Measurements from ENCODE around the gene MANBA. TPM values are rescaled to one million over a fixed set of nuclear protein-coding genes. Genes with fewer than 3 reads are reported as not detected.
"Not testable (repeated sequence)": the region's sequence is repeated elsewhere in the genome, so short reads cannot be mapped to it uniquely, and the experiment has no call there.

The MANBA gene
- total RNA-seq, 1 donor from 2014 or later, result 38.3 TPM

DNA sequence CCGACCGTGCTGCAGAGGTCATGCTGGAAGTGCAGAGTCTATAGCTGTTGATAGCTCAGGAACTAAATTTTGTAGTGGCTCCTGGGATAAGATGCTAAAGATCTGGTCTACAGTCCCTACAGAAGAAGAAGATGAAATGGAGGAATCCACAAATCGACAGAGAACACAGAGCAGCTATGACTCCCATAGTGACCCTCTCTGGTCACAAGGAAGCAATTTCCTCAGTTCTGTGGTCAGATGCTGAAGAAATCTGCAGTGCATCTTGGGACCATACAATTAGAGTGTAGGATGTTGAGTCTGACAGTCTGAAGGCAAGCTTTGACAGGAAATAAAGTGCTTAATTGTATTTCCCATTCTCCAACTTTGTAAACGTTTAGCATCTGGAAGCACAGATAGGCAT lies 8.8 kb downstream of the MANBA start:
- H3K4me3 Mint-ChIP-seq (ENCODE audit: unreplicated experiment), result no peak overlapping the region
- no peak for FAIRE-seq
- no peaks in the 10 kb centered on the region for H3K9me3 ChIP-seq (ENCODE audit: insufficient read depth, low read depth, low read length)
- H3K4me2 ChIP-seq (ENCODE audit: low read length), result no peak overlapping the region
- TF ChIP-seq EZH2 (IDR thresholded peaks at IDR 0.05; ENCODE audit: insufficient read depth, low read length), result no peak
- TF ChIP-seq, protein P1, sequence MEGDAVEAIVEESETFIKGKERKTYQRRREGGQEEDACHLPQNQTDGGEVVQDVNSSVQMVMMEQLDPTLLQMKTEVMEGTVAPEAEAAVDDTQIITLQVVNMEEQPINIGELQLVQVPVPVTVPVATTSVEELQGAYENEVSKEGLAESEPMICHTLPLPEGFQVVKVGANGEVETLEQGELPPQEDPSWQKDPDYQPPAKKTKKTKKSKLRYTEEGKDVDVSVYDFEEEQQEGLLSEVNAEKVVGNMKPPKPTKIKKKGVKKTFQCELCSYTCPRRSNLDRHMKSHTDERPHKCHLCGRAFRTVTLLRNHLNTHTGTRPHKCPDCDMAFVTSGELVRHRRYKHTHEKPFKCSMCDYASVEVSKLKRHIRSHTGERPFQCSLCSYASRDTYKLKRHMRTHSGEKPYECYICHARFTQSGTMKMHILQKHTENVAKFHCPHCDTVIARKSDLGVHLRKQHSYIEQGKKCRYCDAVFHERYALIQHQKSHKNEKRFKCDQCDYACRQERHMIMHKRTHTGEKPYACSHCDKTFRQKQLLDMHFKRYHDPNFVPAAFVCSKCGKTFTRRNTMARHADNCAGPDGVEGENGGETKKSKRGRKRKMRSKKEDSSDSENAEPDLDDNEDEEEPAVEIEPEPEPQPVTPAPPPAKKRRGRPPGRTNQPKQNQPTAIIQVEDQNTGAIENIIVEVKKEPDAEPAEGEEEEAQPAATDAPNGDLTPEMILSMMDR (IDR thresholded peaks at IDR 0.05; ENCODE audit: insufficient read depth, low read depth, low read length), result no peak
- H3K9ac ChIP-seq (ENCODE audit: low read length), result no peak overlapping the region
- H3K27me3 ChIP-seq (ENCODE audit: insufficient read depth, low read length), result no peaks in the 10 kb centered on the region
- H2AFZ ChIP-seq (ENCODE audit: low read depth, low read length), result no peak overlapping the region
- peaks cover 3% of the 10 kb centered on the region for H4K20me1 ChIP-seq (ENCODE audit: insufficient read depth, low read length)
- peaks cover 10% of the 10 kb centered on the region for H3K36me3 Mint-ChIP-seq (ENCODE audit: low read depth, unreplicated experiment)
- no peaks in the 10 kb centered on the region for H3K4me1 ChIP-seq (ENCODE audit: insufficient read depth, low read length)
- H3K4me3 ChIP-seq (ENCODE audit: insufficient read depth, low read depth, low read length), result no peak overlapping the region
- DNase-seq (ENCODE audit: low read depth), result no peak
- no peaks in the 10 kb centered on the region for H3K4me1 Mint-ChIP-seq (ENCODE audit: low read depth, unreplicated experiment)
- no peaks in the 10 kb centered on the region for H3K9me3 Mint-ChIP-seq (ENCODE audit: unreplicated experiment)
- H3K36me3 ChIP-seq (ENCODE audit: insufficient read depth, low read length), result no peaks in the 10 kb centered on the region
- H3K79me2 ChIP-seq (ENCODE audit: insufficient read depth, low read length), result no peaks in the 10 kb centered on the region
- no peak overlapping the region for H3K27ac Mint-ChIP-seq (ENCODE audit: unreplicated experiment)
- no peaks in the 10 kb centered on the region for H3K27me3 Mint-ChIP-seq (ENCODE audit: low read depth, unreplicated experiment)
- H3K27ac ChIP-seq (ENCODE audit: low read depth, low read length), result no peak overlapping the region

DNA sequence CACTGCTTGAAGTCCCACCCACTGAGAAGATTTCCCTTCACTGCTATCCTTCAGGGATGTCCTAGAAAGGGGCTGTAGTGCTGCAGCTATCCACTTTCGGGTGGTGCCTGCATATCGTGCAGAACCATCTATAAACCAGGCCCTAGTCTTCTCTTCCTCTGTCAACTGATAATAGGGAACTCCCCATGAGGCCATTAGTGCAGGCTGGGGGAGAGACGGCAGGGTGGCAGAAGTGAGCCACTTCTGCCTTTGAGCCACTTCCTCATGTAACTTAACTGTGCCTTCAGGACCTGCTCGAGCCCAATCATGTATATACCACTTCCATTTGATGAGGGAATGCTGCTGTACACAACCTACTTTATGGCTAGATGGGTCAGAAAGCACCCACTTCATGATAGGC lies 17.4 kb downstream of the MANBA start:
- H3K27ac ChIP-seq (ENCODE audit: low read depth, low read length); H3K36me3 ChIP-seq (ENCODE audit: insufficient read depth, low read length); H3K4me3 Mint-ChIP-seq (ENCODE audit: unreplicated experiment); H3K9ac ChIP-seq (ENCODE audit: low read length); DNase-seq (ENCODE audit: low read depth); H3K4me2 ChIP-seq (ENCODE audit: low read length); H3K27ac Mint-ChIP-seq (ENCODE audit: unreplicated experiment); H2AFZ ChIP-seq (ENCODE audit: low read depth, low read length); H4K20me1 ChIP-seq (ENCODE audit: insufficient read depth, low read length); H3K9me3 ChIP-seq (ENCODE audit: insufficient read depth, low read depth, low read length); H3K27me3 Mint-ChIP-seq (ENCODE audit: low read depth, unreplicated experiment); H3K9me3 Mint-ChIP-seq (ENCODE audit: unreplicated experiment); H3K4me1 Mint-ChIP-seq (ENCODE audit: low read depth, unreplicated experiment); H3K4me1 ChIP-seq (ENCODE audit: insufficient read depth, low read length); H3K27me3 ChIP-seq (ENCODE audit: insufficient read depth, low read length); H3K79me2 ChIP-seq (ENCODE audit: insufficient read depth, low read length); FAIRE-seq; H3K4me3 ChIP-seq (ENCODE audit: insufficient read depth, low read depth, low read length): not testable (repeated sequence)
- H3K36me3 Mint-ChIP-seq (ENCODE audit: low read depth, unreplicated experiment), result peaks cover 33% of the 10 kb centered on the region

DNA sequence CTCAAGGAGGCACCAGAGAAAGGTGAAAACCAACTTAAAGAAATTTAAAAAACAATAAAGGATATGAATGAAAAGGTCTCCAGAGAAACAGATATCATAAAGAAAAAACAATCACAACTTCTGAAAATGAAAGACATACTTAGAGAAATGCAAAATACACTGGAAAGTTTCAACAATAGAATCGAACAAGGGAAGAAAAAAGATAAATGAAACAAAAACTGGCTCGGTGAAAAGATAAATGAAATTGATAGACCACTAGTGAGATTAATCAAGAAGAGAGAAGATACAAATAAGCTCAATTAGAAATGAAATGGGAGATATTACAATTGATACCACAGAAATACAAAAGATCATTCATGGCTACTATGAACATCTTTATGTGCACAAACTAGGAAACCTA lies 22.0 kb downstream of the MANBA start:
- not testable (repeated sequence) for H3K9me3 ChIP-seq (ENCODE audit: insufficient read depth, low read depth, low read length); FAIRE-seq; H3K4me1 ChIP-seq (ENCODE audit: insufficient read depth, low read length); H3K4me3 ChIP-seq (ENCODE audit: insufficient read depth, low read depth, low read length); H3K4me3 Mint-ChIP-seq (ENCODE audit: unreplicated experiment); DNase-seq (ENCODE audit: low read depth); H3K9ac ChIP-seq (ENCODE audit: low read length); H3K36me3 ChIP-seq (ENCODE audit: insufficient read depth, low read length); H3K27me3 Mint-ChIP-seq (ENCODE audit: low read depth, unreplicated experiment); H3K9me3 Mint-ChIP-seq (ENCODE audit: unreplicated experiment); H3K27ac Mint-ChIP-seq (ENCODE audit: unreplicated experiment); H4K20me1 ChIP-seq (ENCODE audit: insufficient read depth, low read length); H2AFZ ChIP-seq (ENCODE audit: low read depth, low read length); H3K27ac ChIP-seq (ENCODE audit: low read depth, low read length); H3K79me2 ChIP-seq (ENCODE audit: insufficient read depth, low read length); H3K27me3 ChIP-seq (ENCODE audit: insufficient read depth, low read length); H3K4me2 ChIP-seq (ENCODE audit: low read length)
- Mint-ChIP-seq H3K4me1 (ENCODE audit: low read depth, unreplicated experiment) (peaks cover 19% of the 10 kb centered on the region), H3K36me3 (ENCODE audit: low read depth, unreplicated experiment) (peaks cover 31% of the 10 kb centered on the region)

All from astrocyte (in vitro differentiated cells and primary cell).